Muscle of leg (tissue), 11 donors: Measurements from ENCODE around the gene GPR85. TPM values are rescaled to one million over a fixed set of nuclear protein-coding genes. Genes with fewer than 3 reads are reported as not detected.
A peak's percentile ranks its signal among the peaks of the same experiment; 100 is the strongest.
"Not testable (repeated sequence)": the region's sequence is repeated elsewhere in the genome, so short reads cannot be mapped to it uniquely, and the experiment has no call there.

Source experiments
- DNase-seq: peaks from one replicate; pipeline ENCODE4 v3.0.0; 2013
- H3K27ac ChIP-seq: one replicate; pipeline ENCODE4 v1.5.1; 2013; ENCODE audit warnings: mild to moderate bottlenecking, low read length, control low read depth
- H3K27me3 ChIP-seq: one replicate; pipeline ENCODE4 v1.6.1; 2013; ENCODE audit warnings: low read length; ENCODE audit not compliant: control insufficient read depth, insufficient read depth
- H3K36me3 ChIP-seq: one replicate; pipeline ENCODE4 v1.6.1; 2013; ENCODE audit warnings: low read length; ENCODE audit not compliant: control insufficient read depth, insufficient read depth
- H3K4me1 ChIP-seq: one replicate; pipeline ENCODE4 v1.6.1; 2013; ENCODE audit warnings: low read length; ENCODE audit not compliant: control insufficient read depth, insufficient read depth
- H3K4me3 ChIP-seq: one replicate; pipeline ENCODE4 v1.5.1; 2013; ENCODE audit warnings: low read length, control low read depth
- H3K9me3 ChIP-seq: replicated peaks from 2 replicates; pipeline ENCODE4 v1.6.1; 2013; ENCODE audit warnings: low read depth, low read length; ENCODE audit not compliant: control insufficient read depth
- WGBS: methylation state at CpG from one replicate; pipeline ENCODE4 v1.1.5; 2013; ENCODE audit warnings: missing lambda C conversion rate; ENCODE audit not compliant: insufficient coverage; 5-methylcytosine and 5-hydroxymethylcytosine counted together
- polyA plus RNA-seq, 8 donors: library from polyadenylated mRNA; unstranded; fragments of 120-200 nt; gene quantifications; one replicate each; pipeline versions ENCODE4 v1.2.1 to v1.2.3, GENCODE V29; 2013; ENCODE audit warnings: inconsistent platforms in 1 of 8, low replicate concordance in 1 of 8; ENCODE audit not compliant: insufficient read length in 8 of 8, insufficient read depth in 1 of 8
- total RNA-seq: library from RNA; stranded (reverse); fragments of 120-200 nt; gene quantifications from one replicate; pipeline ENCODE4 v1.2.4, GENCODE V29; 2013

Gene GPR85
- total and polyA plus RNA-seq, 9 donors = 1.0 to 2.6 (median 1.3) TPM

GRCh38 chr7:113117374-113117774 lies 30.7 kb upstream of the GPR85 start:
- peak; percentile 17 for DNase-seq
- 60% methylated on average over 1 of the region's 4 CpGs for WGBS
- not testable (repeated sequence) for H3K9me3 ChIP-seq, H3K4me1 ChIP-seq, H3K36me3 ChIP-seq, H3K27me3 ChIP-seq
- H3K27ac ChIP-seq = peak overlapping the region; percentile 92
- H3K4me3 ChIP-seq = peak overlapping the region; percentile 81

GRCh38 chr7:113113912-113114311 lies 27.3 kb upstream of the GPR85 start:
- H3K27me3 ChIP-seq = no peaks in the 10 kb centered on the region
- WGBS = no CpG with 5 or more reads among the region's 2 CpGs
- peaks cover 9% of the 10 kb centered on the region for H3K36me3 ChIP-seq
- no peak for DNase-seq
- H3K4me3 ChIP-seq = no peak overlapping the region
- H3K4me1 ChIP-seq = peaks cover 4% of the 10 kb centered on the region
- no peak overlapping the region for H3K27ac ChIP-seq
- H3K9me3 ChIP-seq = no peaks in the 10 kb centered on the region

DNA sequence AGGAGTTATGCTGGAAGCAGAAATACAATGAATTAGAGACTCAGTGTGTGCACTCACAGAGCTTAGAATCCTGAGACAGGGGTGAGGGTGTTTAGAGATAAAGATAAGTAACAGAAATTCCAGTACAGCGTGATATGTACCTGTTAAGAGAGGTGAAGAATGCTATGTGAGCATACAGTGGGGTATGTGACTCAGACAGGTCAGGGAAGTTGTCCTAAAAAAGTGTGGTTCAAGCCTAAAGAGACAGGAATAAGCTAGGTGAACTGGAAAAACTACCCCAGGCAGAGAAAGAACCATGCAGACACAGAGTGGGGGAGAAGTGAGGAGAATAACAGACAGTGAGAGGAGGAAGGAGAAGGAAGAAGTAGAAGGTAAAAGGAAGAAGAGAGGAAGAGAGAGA lies 23.1 kb upstream of the GPR85 start:
- peaks cover 2% of the 10 kb centered on the region for H3K36me3 ChIP-seq
- H3K27ac ChIP-seq = no peak overlapping the region
- WGBS = 38% methylated on average over 1 of the region's 1 CpG
- no peak for DNase-seq
- H3K4me3 ChIP-seq = no peak overlapping the region
- no peaks in the 10 kb centered on the region for H3K27me3 ChIP-seq
- H3K4me1 ChIP-seq = no peaks in the 10 kb centered on the region
- no peaks in the 10 kb centered on the region for H3K9me3 ChIP-seq

GRCh38 chr7:113100121-113100603 lies 13.5 kb upstream of the GPR85 start:
- peak; percentile 43 for DNase-seq

GRCh38 chr7:113099284-113099919 lies 12.8 kb upstream of the GPR85 start:
- Histone ChIP-seq H3K4me3 (no peak overlapping the region), H3K27ac (no peak overlapping the region), H3K36me3 (no peaks in the 10 kb centered on the region), H3K9me3 (no peaks in the 10 kb centered on the region), H3K4me1 (no peaks in the 10 kb centered on the region), H3K27me3 (no peaks in the 10 kb centered on the region)
- WGBS = no CpG with 5 or more reads among the region's 3 CpGs
- no peak for DNase-seq

More at GRCh38 chr7:113100121-113100603, 13.5 kb upstream of the GPR85 start:
- no peaks in the 10 kb centered on the region for H3K9me3 ChIP-seq
- no peaks in the 10 kb centered on the region for H3K27me3 ChIP-seq
- no peaks in the 10 kb centered on the region for H3K4me1 ChIP-seq
- no peak overlapping the region for H3K27ac ChIP-seq
- no peak overlapping the region for H3K4me3 ChIP-seq
- no peaks in the 10 kb centered on the region for H3K36me3 ChIP-seq
- no CpG with 5 or more reads among the region's 5 CpGs for WGBS

DNA sequence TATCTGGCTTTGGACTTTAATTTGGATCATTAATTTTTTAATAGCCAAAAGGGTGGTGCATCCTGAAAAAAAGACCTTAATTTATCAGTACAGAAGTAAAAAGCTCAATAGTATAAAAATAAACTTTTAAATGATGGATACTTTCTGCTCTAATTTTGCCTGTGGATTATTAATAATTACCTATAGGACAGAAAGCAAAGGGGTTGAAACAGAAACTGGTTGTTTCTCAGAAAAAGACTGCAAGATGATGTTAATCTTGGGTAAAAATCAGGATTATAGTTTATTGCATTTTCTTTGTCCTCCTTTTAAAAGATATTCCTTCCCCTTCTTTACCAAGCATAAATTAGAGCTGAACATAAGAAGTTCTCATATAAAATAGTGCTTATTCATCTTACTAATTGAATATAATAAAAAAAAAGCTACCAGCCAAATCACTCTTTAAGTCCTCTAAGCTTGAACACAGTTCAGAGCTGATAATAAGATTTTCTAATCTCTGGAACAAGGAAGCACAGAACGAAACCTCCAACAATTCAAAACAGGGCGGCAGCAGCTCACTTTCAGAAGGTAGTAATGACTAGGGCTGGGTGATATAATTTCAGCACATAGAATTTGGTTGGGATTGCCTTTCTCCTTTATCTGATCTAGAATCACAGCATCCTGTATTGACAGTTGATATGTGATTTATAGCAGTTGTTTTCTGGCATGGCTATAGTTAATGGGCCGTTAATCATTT lies 8.1 kb upstream of the GPR85 start:
- H3K27ac ChIP-seq = no peak overlapping the region
- no peaks in the 10 kb centered on the region for H3K27me3 ChIP-seq
- H3K4me3 ChIP-seq = no peak overlapping the region
- no peak for DNase-seq
- H3K4me1 ChIP-seq = no peaks in the 10 kb centered on the region
- H3K9me3 ChIP-seq = no peaks in the 10 kb centered on the region
- no peaks in the 10 kb centered on the region for H3K36me3 ChIP-seq
- no CpG with 5 or more reads among the region's 3 CpGs for WGBS

- Histone ChIP-seq H3K4me3 (no peak overlapping the region), H3K4me1 (no peaks in the 10 kb centered on the region), H3K9me3 (no peaks in the 10 kb centered on the region), H3K36me3 (no peaks in the 10 kb centered on the region), H3K27ac (no peak overlapping the region), H3K27me3 (no peaks in the 10 kb centered on the region)
- DNase-seq = no peak
- no CpG with 5 or more reads among the region's 1 CpG for WGBS
These were observed 6.9 kb upstream of the GPR85 start for GRCh38 chr7:113093561-113093960.

GRCh38 chr7:113092762-113093161 lies 6.1 kb upstream of the GPR85 start:
- no peaks in the 10 kb centered on the region for H3K27me3 ChIP-seq
- no peak for DNase-seq
- 44% methylated on average over 1 of the region's 1 CpG for whole genome bisulfite sequencing
- H3K27ac ChIP-seq = no peak overlapping the region
- no peak overlapping the region for H3K4me3 ChIP-seq
- no peaks in the 10 kb centered on the region for H3K9me3 ChIP-seq
- H3K36me3 ChIP-seq = no peaks in the 10 kb centered on the region
- no peaks in the 10 kb centered on the region for H3K4me1 ChIP-seq

- no peaks in the 10 kb centered on the region for H3K27me3 ChIP-seq
- WGBS = no CpG with 5 or more reads among the region's 15 CpGs
- no peaks in the 10 kb centered on the region for H3K36me3 ChIP-seq
- H3K4me3 ChIP-seq = peak overlapping the region; percentile 31
- peak overlapping the region; percentile 78 for H3K27ac ChIP-seq
- peak; percentile 91 for DNase-seq
- peaks cover 8% of the 10 kb centered on the region for H3K4me1 ChIP-seq
- H3K9me3 ChIP-seq = no peaks in the 10 kb centered on the region
These were observed 708 bp upstream of the GPR85 start for GRCh38 chr7:113087071-113087998.
